H9 (cell line): ENCODE data around the gene METRNL. TPM values are rescaled to one million over a fixed set of nuclear protein-coding genes. Genes with fewer than 3 reads are reported as not detected.

Experiments used
- DNase-seq: peaks from one replicate; pipeline ENCODE4 v3.0.0-alpha.2; 2017
- H2AFZ ChIP-seq: one replicate; pipeline ENCODE4 v1.6.1; 2013; ENCODE audit warnings: mild to moderate bottlenecking, low read length, control low read depth, moderate library complexity
- H2AK5ac ChIP-seq: 2 replicates; pipeline ENCODE4 v1.6.1; 2013; ENCODE audit warnings: low read length, control low read depth, mixed read lengths; ENCODE audit not compliant: insufficient read length
- H2BK120ac ChIP-seq: one replicate; pipeline ENCODE4 v1.6.1; 2013; ENCODE audit warnings: low read depth, mild to moderate bottlenecking, low read length, control low read depth, inconsistent platforms; ENCODE audit not compliant: poor library complexity, severe bottlenecking
- H2BK12ac ChIP-seq: 2 replicates; pipeline ENCODE4 v1.6.1; 2013; ENCODE audit warnings: low read length, control low read depth, mixed read lengths, low read depth; ENCODE audit not compliant: insufficient read length
- H2BK15ac ChIP-seq: 2 replicates; pipeline ENCODE4 v1.6.1; 2013; ENCODE audit warnings: low read depth, low read length, control low read depth
- H2BK20ac ChIP-seq: one replicate; pipeline ENCODE4 v1.6.1; 2013; ENCODE audit warnings: low read depth, mild to moderate bottlenecking, low read length, control low read depth, inconsistent platforms; ENCODE audit not compliant: poor library complexity, severe bottlenecking
- H2BK5ac ChIP-seq: 2 replicates; pipeline ENCODE4 v1.6.1; 2013; ENCODE audit warnings: low read length, control low read depth, mixed read lengths; ENCODE audit not compliant: insufficient read length
- H3K14ac ChIP-seq: 2 replicates; pipeline ENCODE4 v1.6.1; 2013; ENCODE audit warnings: low read length, control low read depth; ENCODE audit not compliant: insufficient read depth
- H3K18ac ChIP-seq: 2 replicates; pipeline ENCODE4 v1.6.1; 2013; ENCODE audit warnings: low read depth, mild to moderate bottlenecking, mixed read lengths, low read length, control low read depth; ENCODE audit not compliant: insufficient read length
- H3K23ac ChIP-seq: 2 replicates; pipeline ENCODE4 v1.6.1; 2013; ENCODE audit warnings: low read length, control low read depth, mixed read lengths, low read depth; ENCODE audit not compliant: insufficient read length
- H3K23me2 ChIP-seq: 2 replicates; pipeline ENCODE4 v1.6.1; 2013; ENCODE audit warnings: low read depth, mild to moderate bottlenecking, mixed read lengths, low read length, control low read depth; ENCODE audit not compliant: insufficient read length, poor library complexity, severe bottlenecking
- H3K27ac ChIP-seq: 2 replicates; pipeline ENCODE4 v1.5.1; 2013; ENCODE audit warnings: low read length, control low read depth, mixed read lengths, low read depth; ENCODE audit not compliant: insufficient read length
- H3K27me3 ChIP-seq: 2 replicates; pipeline ENCODE4 v1.6.1; 2013; ENCODE audit warnings: low read length, control low read depth, inconsistent platforms; ENCODE audit not compliant: insufficient read depth
- H3K4ac ChIP-seq: 2 replicates; pipeline ENCODE4 v1.6.1; 2013; ENCODE audit warnings: low read depth, mild to moderate bottlenecking, control low read depth, inconsistent platforms, low read length, moderate library complexity
- H3K4me1 ChIP-seq: 2 replicates; pipeline ENCODE4 v1.6.1; 2013; ENCODE audit warnings: low read length, control low read depth, inconsistent platforms; ENCODE audit not compliant: insufficient read depth
- H3K4me2 ChIP-seq: 2 replicates; pipeline ENCODE4 v1.6.1; 2013; ENCODE audit warnings: low read length, control low read depth, mixed read lengths; ENCODE audit not compliant: insufficient read length, insufficient read depth
- H3K56ac ChIP-seq: 2 replicates; pipeline ENCODE4 v1.6.1; 2013; ENCODE audit warnings: low read depth, mild to moderate bottlenecking, mixed read lengths, low read length, control low read depth; ENCODE audit not compliant: insufficient read length
- H3K79me1 ChIP-seq: 2 replicates; pipeline ENCODE4 v1.6.1; 2013; ENCODE audit warnings: low read depth, mild to moderate bottlenecking, moderate library complexity, low read length, control low read depth, inconsistent platforms; ENCODE audit not compliant: insufficient read depth, poor library complexity, severe bottlenecking
- H3K79me2 ChIP-seq: 2 replicates; pipeline ENCODE4 v1.6.1; 2013; ENCODE audit warnings: low read length, control low read depth, inconsistent platforms; ENCODE audit not compliant: insufficient read depth
- H3K9ac ChIP-seq: 2 replicates; pipeline ENCODE4 v1.6.1; 2013; ENCODE audit warnings: low read length, control low read depth, mixed read lengths; ENCODE audit not compliant: insufficient read length; ENCODE audit errors: extremely low read depth
- H3K9me3 ChIP-seq: one replicate; pipeline ENCODE4 v1.6.1; 2013; ENCODE audit warnings: low read depth, low read length, inconsistent platforms; ENCODE audit not compliant: control insufficient read depth
- H3T11ph ChIP-seq: one replicate; pipeline ENCODE4 v1.6.1; 2013; ENCODE audit warnings: mild to moderate bottlenecking, low read length, control low read depth, inconsistent platforms
- H4K20me1 ChIP-seq: one replicate; pipeline ENCODE4 v1.6.1; 2013; ENCODE audit not compliant: control insufficient read depth, insufficient read length, insufficient read depth
- H4K5ac ChIP-seq: 2 replicates; pipeline ENCODE4 v1.6.1; 2013; ENCODE audit warnings: low read depth, mild to moderate bottlenecking, mixed read lengths, low read length, control low read depth; ENCODE audit not compliant: insufficient read length
- H4K8ac ChIP-seq: replicated peaks from 2 replicates; pipeline ENCODE4 v1.6.1; 2013; ENCODE audit warnings: low read length, control low read depth, mixed read lengths, low read depth; ENCODE audit not compliant: insufficient read length
- H4K91ac ChIP-seq: 2 replicates; pipeline ENCODE4 v1.6.1; 2013; ENCODE audit warnings: low read depth, mild to moderate bottlenecking, moderate library complexity, mixed read lengths, low read length, control low read depth; ENCODE audit not compliant: insufficient read length
- H3K27ac Mint-ChIP-seq, 3 experiments: 2 replicates in 2 of 3; 3 replicates in 1 of 3; pipeline ENCODE4 v1.8.0; 2020 to 2021; ENCODE audit warnings: mixed read lengths in 3 of 3, mild to moderate bottlenecking in 1 of 3, moderate library complexity in 1 of 3
- H3K27me3 Mint-ChIP-seq: 2 replicates; pipeline ENCODE4 v1.8.0; 2021; ENCODE audit warnings: low read depth, mild to moderate bottlenecking, moderate library complexity, mixed read lengths
- H3K36me3 Mint-ChIP-seq, 3 experiments: 2 replicates in 2 of 3; 3 replicates in 1 of 3; pipeline ENCODE4 v1.8.0; 2020 to 2021; ENCODE audit warnings: low read depth in 3 of 3, mixed read lengths in 3 of 3; ENCODE audit not compliant: insufficient read depth in 1 of 3
- H3K4me1 Mint-ChIP-seq, 2 experiments: 2 replicates each; pipeline ENCODE4 v1.8.0; 2020; ENCODE audit warnings: mixed read lengths in 2 of 2
- H3K4me3 Mint-ChIP-seq, 2 experiments: 2 replicates in 1 of 2; 3 replicates in 1 of 2; pipeline ENCODE4 v1.8.0; 2020 to 2021; ENCODE audit warnings: mild to moderate bottlenecking in 2 of 2, mixed read lengths in 2 of 2, moderate library complexity in 1 of 2
- H3K9me3 Mint-ChIP-seq, 2 experiments: 2 replicates in 1 of 2; 3 replicates in 1 of 2; pipeline ENCODE4 v1.8.0; 2020; ENCODE audit warnings: mild to moderate bottlenecking in 2 of 2, mixed read lengths in 2 of 2, moderate library complexity in 1 of 2
- WGBS: extraction: QIAGEN DNeasy Blood & Tissue Kit; methylation state at CpG from one replicate; pipeline ENCODE4 v1.1.7; 2013; ENCODE audit warnings: missing lambda C conversion rate, low lambda C conversion rate, mixed read lengths; ENCODE audit not compliant: insufficient read length; ENCODE audit errors: extremely low coverage; 5-methylcytosine and 5-hydroxymethylcytosine counted together
- total RNA-seq: library from RNA; stranded (reverse); gene quantifications from 2 replicates; pipeline ENCODE4 v1.2.1, GENCODE V29; 2021
- TF ChIP-seq, protein P1 (sequence below): fragments of 200-600 bp; sonication (generic); conservative IDR thresholded peaks from 3 replicates; pipeline ENCODE4 v1.8.0; 2021; ENCODE audit warnings: antibody characterized with exemption, mild to moderate bottlenecking

METRNL gene
- total RNA-seq, 1 experiment from 2014 or later, result 21.4 TPM

GRCh38 chr17:83036193-83036592, 43.2 kb upstream of the METRNL start:
- Histone ChIP-seq H4K91ac (no peak overlapping the region), H3K27me3 (no peaks in the 10 kb centered on the region), H3K56ac (no peak overlapping the region), H3K79me2 (peaks cover 1% of the 10 kb centered on the region; the same call in 1 of the 2 replicates), H2AFZ (no peak overlapping the region), H3K27ac (no peak overlapping the region), H3K18ac (no peak overlapping the region), H2AK5ac (no peak overlapping the region), H2BK12ac (no peak overlapping the region), H3K4ac (no peak overlapping the region), H2BK5ac (no peak overlapping the region), H3K79me1 (no peaks in the 10 kb centered on the region), H4K8ac (no peak overlapping the region), H3K14ac (no peak overlapping the region), H2BK20ac (no peak overlapping the region), H3K9me3 (peaks cover under 1% of the 10 kb centered on the region), H2BK120ac (no peak overlapping the region), H4K20me1 (no peaks in the 10 kb centered on the region), H3T11ph (no peak overlapping the region), H3K4me1 (no peaks in the 10 kb centered on the region), H3K9ac (no peak overlapping the region), H4K5ac (no peak overlapping the region), H3K23me2 (no peaks in the 10 kb centered on the region), H3K23ac (no peak overlapping the region), H2BK15ac (no peak overlapping the region), H3K4me2 (no peak overlapping the region)
- TF ChIP-seq, protein P1, sequence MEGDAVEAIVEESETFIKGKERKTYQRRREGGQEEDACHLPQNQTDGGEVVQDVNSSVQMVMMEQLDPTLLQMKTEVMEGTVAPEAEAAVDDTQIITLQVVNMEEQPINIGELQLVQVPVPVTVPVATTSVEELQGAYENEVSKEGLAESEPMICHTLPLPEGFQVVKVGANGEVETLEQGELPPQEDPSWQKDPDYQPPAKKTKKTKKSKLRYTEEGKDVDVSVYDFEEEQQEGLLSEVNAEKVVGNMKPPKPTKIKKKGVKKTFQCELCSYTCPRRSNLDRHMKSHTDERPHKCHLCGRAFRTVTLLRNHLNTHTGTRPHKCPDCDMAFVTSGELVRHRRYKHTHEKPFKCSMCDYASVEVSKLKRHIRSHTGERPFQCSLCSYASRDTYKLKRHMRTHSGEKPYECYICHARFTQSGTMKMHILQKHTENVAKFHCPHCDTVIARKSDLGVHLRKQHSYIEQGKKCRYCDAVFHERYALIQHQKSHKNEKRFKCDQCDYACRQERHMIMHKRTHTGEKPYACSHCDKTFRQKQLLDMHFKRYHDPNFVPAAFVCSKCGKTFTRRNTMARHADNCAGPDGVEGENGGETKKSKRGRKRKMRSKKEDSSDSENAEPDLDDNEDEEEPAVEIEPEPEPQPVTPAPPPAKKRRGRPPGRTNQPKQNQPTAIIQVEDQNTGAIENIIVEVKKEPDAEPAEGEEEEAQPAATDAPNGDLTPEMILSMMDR, result no peak
- H3K4me3 Mint-ChIP-seq, result no peak overlapping the region
- peaks cover 10% of the 10 kb centered on the region in 2 experiments for H3K9me3 Mint-ChIP-seq
- peak overlapping the region in 1 of 3 experiments; percentile 45; a peak in 1 of 7 replicates for H3K27ac Mint-ChIP-seq
- no peak for DNase-seq
- no peaks in the 10 kb centered on the region for H3K27me3 Mint-ChIP-seq
- no CpG with 5 or more reads among the region's 7 CpGs for WGBS
- H3K36me3 Mint-ChIP-seq, result peaks cover 29 to 58% (median 45%) of the 10 kb centered on the region in 3 experiments
- H3K4me1 Mint-ChIP-seq, result no peaks in the 10 kb centered on the region
